HepG2 (cell line): ENCODE results near the gene MLST8. TPM values are rescaled to one million over a fixed set of nuclear protein-coding genes. Genes with fewer than 3 reads are reported as not detected.

Experiments
- HBP1 ChIP-seq: IDR thresholded peaks from 2 replicates; pipeline ENCODE4 v1.6.1; 2016; ENCODE audit warnings: low read depth, control low read depth
- HES4 ChIP-seq: sonication (generic); formaldehyde crosslinking; IDR thresholded peaks from 2 replicates; pipeline ENCODE4 v1.9.0; 2021; ENCODE audit warnings: mild to moderate bottlenecking, missing genetic modification reagents, borderline replicate concordance
- HHEX ChIP-seq: IDR thresholded peaks from 2 replicates; pipeline ENCODE4 v1.6.1; 2016; ENCODE audit warnings: control low read depth
- HINFP ChIP-seq: sonication (generic); formaldehyde crosslinking; IDR thresholded peaks from 2 replicates; pipeline ENCODE4 v1.4.0; 2020; ENCODE audit warnings: low read depth, mild to moderate bottlenecking, missing genetic modification reagents
- KDM6A ChIP-seq: IDR thresholded peaks from 2 replicates; pipeline ENCODE4 v1.6.1; 2016; ENCODE audit warnings: low read depth
- MATR3 ChIP-seq: sonication (generic); formaldehyde crosslinking; IDR thresholded peaks from 2 replicates; pipeline ENCODE4 v1.4.0; 2020; ENCODE audit warnings: missing genetic modification reagents
- MTA1 ChIP-seq: sonication (generic); formaldehyde crosslinking; IDR thresholded peaks from 2 replicates; pipeline ENCODE4 v1.4.0; 2020; ENCODE audit warnings: missing genetic modification reagents, mild to moderate bottlenecking, borderline replicate concordance
- MXD4 ChIP-seq: IDR thresholded peaks from 2 replicates; pipeline ENCODE4 v1.6.1; 2016; ENCODE audit warnings: mild to moderate bottlenecking, missing biosample characterization, missing genetic modification reagents
- NFIB ChIP-seq: sonication (generic); formaldehyde crosslinking; IDR thresholded peaks from 2 replicates; pipeline ENCODE4 v1.9.0; 2021; ENCODE audit warnings: missing genetic modification reagents, mild to moderate bottlenecking, borderline replicate concordance
- RBFOX2 ChIP-seq: fragments of 200-400 bp; formaldehyde crosslinking; IDR thresholded peaks from 2 replicates; pipeline ENCODE4 v1.6.1; 2017; ENCODE audit warnings: low read depth, mild to moderate bottlenecking, low read length
- RFX5 ChIP-seq: IDR thresholded peaks from 2 replicates; pipeline ENCODE4 v1.6.1; 2011; ENCODE audit warnings: low read depth, low read length, improper control_type of control experiment
- SIX1 ChIP-seq: sonication (generic); formaldehyde crosslinking; IDR thresholded peaks from 2 replicates; pipeline ENCODE4 v1.4.0; 2020; ENCODE audit warnings: missing genetic modification reagents, borderline replicate concordance
- SPEN ChIP-seq: sonication (generic); formaldehyde crosslinking; IDR thresholded peaks from 2 replicates; pipeline ENCODE4 v1.5.1; 2020; ENCODE audit warnings: low read depth, mild to moderate bottlenecking, missing genetic modification reagents
- ZNF235 ChIP-seq: sonication (generic); formaldehyde crosslinking; IDR thresholded peaks from 2 replicates; pipeline ENCODE4 v1.8.1; 2023; ENCODE audit warnings: mild to moderate bottlenecking, missing genetic modification reagents, borderline replicate concordance
- ZNF3 ChIP-seq: IDR thresholded peaks from 2 replicates; pipeline ENCODE4 v1.7.0; 2017; ENCODE audit warnings: inconsistent platforms
- ZNF672 ChIP-seq: sonication (generic); formaldehyde crosslinking; IDR thresholded peaks from 2 replicates; pipeline ENCODE4 v1.8.1; 2022; ENCODE audit warnings: missing genetic modification reagents
- polyA plus RNA-seq, 8 experiments: library from polyadenylated mRNA; depleted of rRNA in 3 of 8; stranded (reverse) in 7 of 8; unstranded in 1 of 8; fragments of >200 nt; fragmentation: Illumina TruSeq in 4 of 8; extraction: Trizol in 4 of 8; gene quantifications; 2 replicates each; pipeline versions ENCODE4 v1.2.1 to v1.2.3, GENCODE V29; 2011 to 2016; ENCODE audit warnings: low read depth in 4 of 8, missing spikeins in 1 of 8, mixed read lengths in 1 of 8; ENCODE audit not compliant: insufficient read depth in 1 of 8
- total RNA-seq, 5 experiments: library from RNA; depleted of rRNA; stranded (reverse); fragments of >200 nt; fragmentation: Illumina TruSeq; extraction: Trizol; gene quantifications; 2 replicates each; pipeline ENCODE4 v1.2.3, GENCODE V29; 2016; ENCODE audit warnings: low read depth in 1 of 5

Gene MLST8
- total and polyA plus RNA-seq, 2 of the 13 experiments (the other 11 are each of a cell fraction or from before 2014, with no cell fraction given) = 30.8 to 72.7 TPM

GRCh38 chr16:2194852-2195321 is 10.4 kb upstream of the MLST8 start (continued):
- no peak for TF ChIP-seq NFIB (CRISPR knock-in tag)
- TF ChIP-seq MXD4 = no peak
- no peak for TF ChIP-seq MTA1 (CRISPR knock-in tag)
- TF ChIP-seq RFX5 = no peak
- peak; percentile 32; the same call in 1 of the 2 replicates for TF ChIP-seq SPEN (CRISPR knock-in tag)
- no peak for TF ChIP-seq RBFOX2
- no peak for TF ChIP-seq HBP1
- 0 out of 2 replicates have a peak, but pooled peaks have one; percentile 45 for TF ChIP-seq HINFP (CRISPR knock-in tag)
- TF ChIP-seq ZNF672 (CRISPR knock-in tag) = no peak
- no peak for TF ChIP-seq HES4 (CRISPR knock-in tag)
- TF ChIP-seq SIX1 = no peak
- no peak for TF ChIP-seq MATR3
- TF ChIP-seq ZNF235 (CRISPR knock-in tag) = no peak
- no peak for TF ChIP-seq KDM6A (CRISPR knock-in tag)
- no peak for TF ChIP-seq HHEX (CRISPR knock-in tag)
- no peak for TF ChIP-seq ZNF3 (CRISPR knock-in tag)
